GM19372 (cell line): Measurements from ENCODE around the gene APIP.
A peak's percentile ranks its signal among the peaks of the same experiment; 100 is the strongest.

Experiments used
- ATAC-seq: cut with Tn5 transposase; IDR thresholded peaks from one replicate; pipeline ENCODE4 v1.9.1; 2021; ENCODE audit warnings: mild to moderate bottlenecking, low read depth, moderate library complexity; ENCODE audit not compliant: unreplicated experiment

APIP gene, protein sequence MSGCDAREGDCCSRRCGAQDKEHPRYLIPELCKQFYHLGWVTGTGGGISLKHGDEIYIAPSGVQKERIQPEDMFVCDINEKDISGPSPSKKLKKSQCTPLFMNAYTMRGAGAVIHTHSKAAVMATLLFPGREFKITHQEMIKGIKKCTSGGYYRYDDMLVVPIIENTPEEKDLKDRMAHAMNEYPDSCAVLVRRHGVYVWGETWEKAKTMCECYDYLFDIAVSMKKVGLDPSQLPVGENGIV

GRCh38 chr11:34916015-34916842 is at the start of gene APIP, which contains the start of gene PDHX:
Gene APIP (minus strand): TSS chr11:34916379. CDS start chr11:34916284, 95 bp downstream.
Gene PDHX (plus strand): TSS chr11:34916618. CDS start chr11:34916656, 38 bp downstream.
- ATAC-seq, result peak; percentile 93

GRCh38 chr11:34964610-34965331 is 48.6 kb upstream of the APIP start:
- ATAC-seq, result no peak

DNA sequence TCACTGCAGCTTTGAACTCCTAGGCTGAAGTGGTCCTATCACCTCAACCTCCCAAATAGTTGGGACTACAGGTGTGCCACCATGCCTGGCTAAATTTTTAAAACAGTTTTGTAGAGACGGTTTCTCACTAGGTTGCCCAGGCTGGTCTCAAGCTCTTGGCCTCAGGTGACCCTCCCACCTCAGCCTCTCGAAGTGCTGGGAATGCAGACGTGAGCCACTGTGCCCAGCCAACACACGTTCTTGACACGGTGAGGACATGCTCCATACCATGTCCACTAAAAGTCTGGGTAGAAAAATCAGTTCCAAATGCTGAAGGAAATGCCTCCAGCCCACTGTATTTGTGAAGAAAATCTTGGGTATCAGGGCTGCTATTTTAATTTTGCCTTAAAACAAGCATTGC is 47.2 kb upstream of the APIP start:
- no peak for ATAC-seq

DNA sequence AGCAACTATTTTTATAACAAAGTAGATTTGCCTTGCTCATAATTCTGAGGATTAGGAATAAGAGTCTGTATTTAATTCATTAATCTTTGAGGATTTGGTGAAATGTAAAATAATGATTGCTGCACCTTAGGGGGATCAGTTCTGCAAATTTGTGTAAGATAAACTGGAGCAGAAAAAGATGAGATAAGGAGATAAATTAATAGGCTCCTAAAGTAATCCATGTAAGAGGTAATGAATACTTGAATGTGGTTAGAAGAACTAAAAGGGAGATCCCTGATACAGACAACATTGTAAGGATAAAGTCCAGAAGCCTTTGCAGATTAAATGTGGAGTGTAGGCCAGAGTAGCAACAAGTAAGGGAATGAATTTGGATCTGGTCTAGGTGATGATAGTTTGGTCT is 45.9 kb upstream of the APIP start:
- no peak for ATAC-seq

- no peak for ATAC-seq
Observed at GRCh38 chr11:34960277-34960676, 44.1 kb upstream of the APIP start.

GRCh38 chr11:34959770-34960169 is 43.6 kb upstream of the APIP start:
- no peak for ATAC-seq

DNA sequence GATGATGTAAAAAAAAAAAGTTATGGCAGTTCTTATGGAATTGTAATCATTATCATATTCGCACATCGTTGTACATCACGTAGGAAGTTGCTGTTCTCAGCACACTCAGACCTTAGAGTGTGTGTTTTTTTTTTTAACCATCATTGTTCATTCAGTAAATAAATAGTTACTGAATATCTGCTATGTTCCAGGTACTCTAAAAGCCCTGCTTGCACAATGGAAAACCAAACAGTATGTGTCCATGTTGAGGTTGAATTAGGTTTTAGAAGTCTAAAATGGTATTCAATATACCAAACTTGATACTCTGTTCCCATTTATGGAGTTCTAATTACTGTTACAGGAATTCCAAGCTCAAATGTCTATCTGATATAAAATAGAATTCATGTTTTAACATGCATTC is 41.4 kb upstream of the APIP start:
- no peak for ATAC-seq

GRCh38 chr11:34957206-34957605 is 41.0 kb upstream of the APIP start:
- ATAC-seq, result no peak

- ATAC-seq, result no peak
Observed at GRCh38 chr11:34953955-34954354, 37.8 kb upstream of the APIP start.

GRCh38 chr11:34948696-34949095 is 32.5 kb upstream of the APIP start:
- no peak for ATAC-seq

DNA sequence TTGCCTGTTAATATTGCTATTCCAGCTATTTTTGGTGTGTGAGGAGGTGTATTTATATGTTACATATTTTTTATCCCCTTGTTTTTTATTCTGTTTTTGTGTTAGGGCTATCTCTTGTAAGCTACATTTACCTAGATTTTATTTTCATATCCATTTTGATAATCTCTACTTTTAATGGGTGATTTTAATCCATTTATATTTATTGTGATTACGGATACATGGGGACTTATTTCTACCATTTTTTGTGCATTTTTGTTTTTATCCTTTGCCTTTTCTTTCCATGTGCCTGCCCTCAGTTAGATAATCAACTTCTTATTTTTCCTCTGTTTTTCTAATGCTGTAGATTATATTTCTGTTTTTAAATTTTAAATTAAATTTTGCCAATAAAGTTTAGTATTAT is 28.5 kb upstream of the APIP start:
- ATAC-seq, result no peak

DNA sequence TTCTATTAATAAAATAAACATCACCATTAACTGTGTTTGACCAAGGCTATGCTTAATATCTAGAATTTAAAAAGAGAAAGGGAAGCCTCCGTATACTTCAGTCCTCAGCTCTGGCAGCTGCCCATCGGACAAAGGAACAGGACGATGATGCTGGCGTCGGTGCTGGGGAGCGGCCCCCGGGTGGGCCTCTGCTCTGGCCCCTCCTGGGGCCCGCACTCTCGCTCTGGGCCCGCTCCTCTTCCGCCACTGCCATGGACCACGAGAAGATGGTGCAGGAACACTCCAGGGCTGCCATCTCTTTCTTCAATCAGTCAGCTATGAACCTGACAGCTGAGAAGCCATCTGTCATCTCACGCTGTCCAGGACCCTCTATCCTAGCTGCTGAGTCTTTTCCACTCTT is 25.5 kb upstream of the APIP start:
- no peak for ATAC-seq

- no peak for ATAC-seq
Observed at GRCh38 chr11:34940026-34940677, 24.0 kb upstream of the APIP start.

DNA sequence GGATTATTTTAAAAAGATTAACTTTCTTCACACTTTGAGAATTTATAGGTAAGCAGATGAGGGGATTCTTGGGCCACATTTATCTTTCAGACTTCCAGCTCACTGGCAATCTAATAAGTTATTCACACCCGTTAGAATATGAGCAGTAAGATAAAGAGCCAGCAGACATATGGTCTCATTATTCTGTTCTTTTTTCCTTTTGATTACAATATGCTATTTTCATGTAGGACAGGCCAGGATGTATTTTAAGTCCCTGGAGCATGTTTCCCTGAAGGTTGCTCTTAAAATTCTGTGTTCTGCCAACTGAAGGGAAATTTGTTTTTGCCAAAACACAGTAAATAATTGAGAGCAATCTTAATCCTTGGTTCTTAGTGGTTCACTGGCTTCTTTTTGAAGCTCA is 22.4 kb upstream of the APIP start:
- ATAC-seq, result no peak

DNA sequence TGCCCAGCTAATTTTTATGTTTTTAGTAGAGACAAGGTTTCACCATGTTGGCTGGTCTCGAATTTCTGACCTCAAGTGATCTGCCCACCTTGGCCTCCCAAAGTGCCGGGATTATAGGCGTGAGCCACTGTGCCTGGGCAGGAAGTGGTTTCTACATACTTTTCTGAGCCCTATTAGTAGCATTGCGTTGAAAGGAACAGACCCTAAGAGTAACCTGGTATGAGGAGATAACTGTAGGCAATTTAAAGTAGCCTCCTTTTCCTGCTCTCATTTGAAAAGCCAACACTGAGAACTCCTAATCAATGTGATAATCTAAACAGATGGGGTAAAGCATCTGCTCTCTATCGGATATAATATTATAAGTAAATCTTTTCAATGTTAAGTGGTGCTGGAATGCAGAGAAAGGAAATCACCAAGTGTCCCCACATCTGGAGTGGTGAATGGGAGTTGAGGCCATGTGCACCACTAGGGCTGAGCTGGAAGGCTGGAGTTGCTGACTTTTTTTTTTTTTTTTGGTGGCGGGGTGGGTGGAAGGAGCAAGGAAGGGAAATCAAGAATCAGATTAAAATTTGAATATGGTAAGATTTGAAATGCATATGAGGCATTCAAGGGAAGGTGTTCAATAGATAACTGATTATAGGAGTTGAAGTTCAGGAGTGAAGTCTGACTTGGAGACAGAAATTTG is 20.9 kb upstream of the APIP start:
- ATAC-seq, result no peak

DNA sequence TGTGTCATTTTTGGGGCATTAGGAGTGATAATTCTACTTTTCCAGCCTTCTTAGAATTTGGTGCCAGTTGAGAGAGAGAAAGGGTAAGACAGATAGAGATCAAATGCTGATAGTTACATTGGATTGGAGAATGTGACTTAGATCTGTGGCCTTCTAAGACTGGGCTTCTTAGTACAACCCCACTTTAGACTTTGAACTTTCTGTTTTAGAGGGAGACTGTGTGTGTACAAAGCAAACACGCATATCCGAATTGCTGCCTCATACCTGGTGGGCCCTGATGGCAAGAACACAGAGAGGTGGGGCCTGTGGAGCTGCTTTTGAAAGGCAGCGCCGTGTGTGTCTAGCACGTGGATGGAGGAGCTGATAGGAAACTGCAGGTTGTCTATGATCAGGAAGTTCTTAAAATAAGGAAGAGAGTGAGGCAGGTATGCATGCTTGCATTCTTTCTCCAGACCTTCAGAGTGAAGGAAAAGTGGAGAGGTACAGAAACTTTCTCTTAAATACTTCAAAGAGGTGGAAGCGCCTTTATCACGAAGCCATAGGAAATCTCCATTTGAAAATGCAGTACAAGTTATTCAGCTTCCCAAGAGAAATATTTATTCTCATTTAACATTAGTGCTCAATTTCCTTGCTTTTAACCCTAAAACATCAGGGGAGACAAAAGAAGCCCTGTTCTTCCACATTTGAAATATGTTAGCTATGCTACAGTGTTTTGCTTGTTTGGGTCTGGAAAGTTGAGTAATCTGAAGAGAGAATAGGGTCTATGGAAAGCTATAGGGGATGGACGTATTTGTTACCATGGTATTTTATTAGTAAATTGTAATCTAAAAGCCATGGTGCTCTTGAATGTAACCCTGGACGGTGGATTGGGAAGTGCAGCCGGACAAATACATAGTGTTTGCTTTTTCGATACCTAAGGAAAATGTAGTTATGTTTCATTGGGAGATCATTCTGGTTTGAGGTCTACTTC is 13.9 kb upstream of the APIP start:
- no peak for ATAC-seq

DNA sequence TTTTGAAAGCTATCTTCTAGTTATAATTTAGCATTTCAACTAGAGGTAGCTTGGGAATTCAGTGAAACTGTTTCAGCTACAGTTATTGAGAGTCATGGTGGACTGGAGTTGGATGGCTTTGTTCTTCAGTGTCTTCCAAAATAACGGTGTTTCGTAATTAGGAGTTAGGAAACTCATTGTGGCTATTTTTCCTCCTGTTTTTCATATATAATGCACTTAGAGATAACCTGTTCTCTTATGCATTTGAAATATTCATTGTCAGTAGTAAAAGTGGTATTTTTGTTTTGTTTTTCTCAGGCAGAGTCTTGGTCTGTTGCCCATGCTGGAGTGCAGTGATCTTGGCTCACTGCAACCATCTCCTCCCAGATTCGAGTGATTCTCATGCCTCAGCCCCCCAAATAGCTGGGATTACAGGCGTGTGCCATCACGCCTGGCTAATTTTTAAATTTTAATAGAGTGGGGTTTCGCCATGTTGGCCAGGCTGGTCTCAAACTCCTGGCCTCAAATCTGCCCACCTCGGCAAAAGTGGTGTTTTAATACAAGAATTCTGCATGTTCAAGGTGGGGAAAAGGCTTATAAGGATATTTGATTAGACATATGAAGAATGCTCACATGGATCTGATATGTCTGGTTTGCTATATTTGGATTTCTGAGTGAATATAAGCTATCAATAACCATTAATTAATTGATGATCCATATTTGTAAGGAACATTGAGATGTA is 12.9 kb upstream of the APIP start:
- no peak for ATAC-seq

DNA sequence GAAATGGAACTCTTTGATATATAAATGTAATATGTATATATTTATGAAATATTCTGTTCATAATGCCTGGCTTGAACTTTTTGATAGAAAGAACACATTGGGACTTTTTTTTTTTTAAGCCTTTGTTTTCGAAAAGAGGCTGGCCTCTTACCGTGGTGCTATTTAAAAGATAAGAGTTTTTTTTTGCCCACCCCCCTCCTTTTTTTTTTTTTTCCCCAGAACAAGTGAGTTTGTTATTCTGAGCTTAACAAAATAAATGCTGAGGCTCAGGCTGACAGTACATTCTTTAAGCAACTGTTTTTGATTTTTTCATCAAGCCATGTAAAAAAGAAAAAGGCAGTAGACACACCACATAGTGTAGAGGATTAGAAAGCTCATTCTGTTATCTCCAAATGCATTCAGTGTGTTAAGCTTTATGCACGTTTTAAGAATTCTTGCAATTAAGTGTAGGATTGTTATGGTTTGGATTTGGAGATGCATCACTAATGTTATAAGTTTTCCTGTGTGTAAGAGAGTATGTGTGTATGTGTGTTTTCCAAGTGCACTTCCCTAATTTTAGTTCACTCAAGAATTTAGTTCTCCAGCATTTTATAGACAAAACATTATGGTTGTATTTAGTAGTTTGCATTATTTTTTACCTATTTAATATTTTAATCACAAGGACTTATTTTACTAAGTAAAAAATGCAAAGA is 12.2 kb upstream of the APIP start:
- ATAC-seq, result no peak
